DND-41 (cell line): Measurements from ENCODE around the gene ITPR3.

Experiments
- EZH2 ChIP-seq: IDR thresholded peaks from 3 replicates; pipeline ENCODE4 v1.6.1; 2012; ENCODE audit warnings: borderline replicate concordance, low read depth, mild to moderate bottlenecking, moderate library complexity, low read length, inconsistent platforms; ENCODE audit not compliant: severe bottlenecking
- TF ChIP-seq, protein P1 (sequence below): IDR thresholded peaks from 2 replicates; pipeline ENCODE4 v1.5.1; 2012; ENCODE audit warnings: borderline replicate concordance, low read length, moderate library complexity, mild to moderate bottlenecking; ENCODE audit not compliant: poor library complexity, severe bottlenecking; ENCODE audit errors: extremely low read depth

GRCh38 chr6:33631971-33632557 is 10.9 kb downstream of the ITPR3 start:
- TF ChIP-seq, protein P1, sequence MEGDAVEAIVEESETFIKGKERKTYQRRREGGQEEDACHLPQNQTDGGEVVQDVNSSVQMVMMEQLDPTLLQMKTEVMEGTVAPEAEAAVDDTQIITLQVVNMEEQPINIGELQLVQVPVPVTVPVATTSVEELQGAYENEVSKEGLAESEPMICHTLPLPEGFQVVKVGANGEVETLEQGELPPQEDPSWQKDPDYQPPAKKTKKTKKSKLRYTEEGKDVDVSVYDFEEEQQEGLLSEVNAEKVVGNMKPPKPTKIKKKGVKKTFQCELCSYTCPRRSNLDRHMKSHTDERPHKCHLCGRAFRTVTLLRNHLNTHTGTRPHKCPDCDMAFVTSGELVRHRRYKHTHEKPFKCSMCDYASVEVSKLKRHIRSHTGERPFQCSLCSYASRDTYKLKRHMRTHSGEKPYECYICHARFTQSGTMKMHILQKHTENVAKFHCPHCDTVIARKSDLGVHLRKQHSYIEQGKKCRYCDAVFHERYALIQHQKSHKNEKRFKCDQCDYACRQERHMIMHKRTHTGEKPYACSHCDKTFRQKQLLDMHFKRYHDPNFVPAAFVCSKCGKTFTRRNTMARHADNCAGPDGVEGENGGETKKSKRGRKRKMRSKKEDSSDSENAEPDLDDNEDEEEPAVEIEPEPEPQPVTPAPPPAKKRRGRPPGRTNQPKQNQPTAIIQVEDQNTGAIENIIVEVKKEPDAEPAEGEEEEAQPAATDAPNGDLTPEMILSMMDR: no peak
- no peak for TF ChIP-seq EZH2
